HL-60/S4 treated with retinoic acid at 250 ng/mL for 4 days and 3 days (cell line): ENCODE measurements around the gene RNF150.
"Not testable (repeated sequence)": the region's sequence is repeated elsewhere in the genome, so short reads cannot be mapped to it uniquely, and the experiment has no call there.

Source experiments
- in situ Hi-C: fragments of 300-500 bp; cut with MboI; formaldehyde crosslinking; loops from 2 replicates; pipeline ENCODE4 v1.7.0; 2022; ENCODE audit warnings: low sequenced_read_pairs

Gene RNF150

DNA sequence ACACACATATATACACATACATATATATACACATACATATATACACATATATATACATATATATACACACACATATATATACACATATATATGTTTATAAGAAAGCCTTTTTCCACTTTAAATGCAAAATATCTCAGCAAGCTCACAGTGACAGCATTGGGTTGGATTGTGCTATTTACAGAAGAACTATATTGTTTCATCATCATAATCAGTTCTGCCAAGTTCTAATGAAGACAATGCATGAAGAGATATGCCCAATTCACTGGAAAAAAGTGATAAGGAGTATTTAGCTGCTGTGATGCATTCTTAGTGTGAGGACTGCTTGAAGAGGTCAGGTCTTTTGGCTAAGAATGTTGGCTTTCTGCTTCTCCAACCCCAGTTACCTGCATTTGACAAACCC is 54.4 kb downstream of the RNF150 start:
- in situ Hi-C loops: no loop called here

- in situ Hi-C loops: no loop called here
These were observed 55.6 kb downstream of the RNF150 start for GRCh38 chr4:141077611-141078225.

DNA sequence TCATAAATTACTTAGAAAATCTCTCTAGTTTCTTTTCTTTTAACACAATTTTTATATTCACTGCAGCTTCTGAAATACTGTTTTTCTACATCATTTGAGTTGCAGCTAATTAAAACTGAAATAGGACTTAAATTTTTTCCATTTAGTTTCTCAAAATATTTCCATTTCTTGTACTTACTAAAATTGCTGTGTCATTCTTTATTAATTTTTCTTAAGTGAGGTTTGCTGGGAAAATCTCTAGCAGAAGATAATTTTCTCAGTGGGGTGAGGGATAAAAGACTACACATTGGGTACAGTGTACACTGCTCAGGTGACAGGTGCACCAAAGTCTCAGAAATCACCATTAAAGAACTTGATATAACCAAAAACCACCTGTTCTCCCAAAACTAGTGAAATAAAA is 57.7 kb downstream of the RNF150 start:
- in situ Hi-C loops: no loop called here

DNA sequence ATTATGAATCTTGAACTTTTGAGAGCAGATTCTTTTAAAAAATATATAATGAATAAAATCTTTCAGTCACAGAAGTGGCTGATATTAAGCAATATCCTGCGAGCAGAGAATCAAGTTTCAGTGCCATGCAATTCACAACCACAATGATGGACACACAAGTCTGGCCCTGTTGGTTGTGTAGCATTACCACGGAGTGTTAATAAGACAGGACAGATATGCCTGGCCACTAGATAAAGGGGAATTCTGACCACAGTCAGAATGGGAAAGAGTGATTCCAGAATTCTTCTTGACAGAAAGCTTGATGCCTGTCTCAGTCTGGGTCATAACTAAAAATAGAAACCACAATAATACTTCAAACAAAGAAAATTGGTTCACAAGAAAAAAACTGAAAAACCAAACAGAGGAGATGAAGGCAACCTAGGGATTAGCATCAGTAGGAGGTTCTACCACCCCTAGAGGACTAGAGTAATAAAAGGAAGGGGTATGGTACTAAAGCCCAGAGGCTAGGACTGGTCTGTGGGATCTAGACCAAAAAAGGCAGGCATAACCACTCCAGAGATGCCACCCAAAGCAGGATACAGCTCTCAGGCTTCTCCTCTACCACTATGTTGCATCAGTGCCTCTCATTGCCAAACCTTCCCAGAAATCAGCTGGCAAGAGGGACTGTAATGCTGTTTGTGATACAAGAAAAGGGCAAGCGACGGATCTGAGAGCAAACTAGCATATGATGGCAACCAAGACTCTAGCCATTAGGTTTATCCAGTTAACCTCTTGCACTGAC is 59.0 kb downstream of the RNF150 start:
- in situ Hi-C loops: no loop called here

- in situ Hi-C loops: no loop called here
These were observed 66.6 kb downstream of the RNF150 start for GRCh38 chr4:141066690-141067089.

GRCh38 chr4:141065872-141066271 is 67.4 kb downstream of the RNF150 start:
- in situ Hi-C loops: no loop called here

- in situ Hi-C loops: no loop called here
These were observed 70.6 kb downstream of the RNF150 start for GRCh38 chr4:141062651-141063050.

DNA sequence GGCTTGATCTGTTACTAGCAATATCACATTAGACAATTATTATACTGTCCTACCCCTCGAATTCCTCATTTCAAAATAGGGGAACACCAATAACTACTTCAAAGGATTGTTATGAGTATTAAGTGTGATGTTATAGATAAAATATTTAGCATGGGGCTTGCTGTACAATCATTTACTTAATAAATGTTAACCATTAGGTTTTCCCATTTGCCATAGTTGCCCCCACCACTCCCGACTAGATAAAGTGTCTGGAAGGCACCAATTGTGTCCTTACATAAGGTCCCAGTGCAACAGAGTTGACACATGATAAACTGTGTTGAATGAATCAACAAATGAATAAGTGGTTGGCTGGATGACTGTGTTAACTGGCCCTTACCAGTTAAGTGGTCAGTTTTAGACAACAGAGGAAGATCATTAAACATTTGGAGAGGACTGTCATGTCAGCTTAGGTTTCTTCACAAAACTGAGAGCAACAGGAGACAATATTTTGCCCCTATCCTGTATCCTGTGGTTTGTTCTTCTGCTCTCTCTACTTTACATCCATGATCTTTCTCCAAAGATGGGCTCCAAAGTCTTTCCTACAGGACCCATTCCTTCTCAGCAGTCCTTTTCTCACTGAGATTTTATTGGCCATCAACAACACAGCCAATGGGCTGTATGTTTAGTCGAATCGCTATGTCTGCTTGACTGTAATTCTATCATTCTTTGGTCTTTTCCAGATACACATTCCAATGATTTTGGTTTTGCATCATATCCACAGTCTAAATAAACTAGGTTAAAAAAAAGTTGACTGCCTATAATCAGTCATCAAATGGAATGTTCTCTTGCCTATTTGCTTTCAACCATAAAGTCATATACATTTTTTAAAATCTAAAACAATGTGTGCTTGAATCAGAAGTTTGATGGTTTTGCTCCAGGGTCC is 74.4 kb downstream of the RNF150 start:
- in situ Hi-C loops: no loop called here

DNA sequence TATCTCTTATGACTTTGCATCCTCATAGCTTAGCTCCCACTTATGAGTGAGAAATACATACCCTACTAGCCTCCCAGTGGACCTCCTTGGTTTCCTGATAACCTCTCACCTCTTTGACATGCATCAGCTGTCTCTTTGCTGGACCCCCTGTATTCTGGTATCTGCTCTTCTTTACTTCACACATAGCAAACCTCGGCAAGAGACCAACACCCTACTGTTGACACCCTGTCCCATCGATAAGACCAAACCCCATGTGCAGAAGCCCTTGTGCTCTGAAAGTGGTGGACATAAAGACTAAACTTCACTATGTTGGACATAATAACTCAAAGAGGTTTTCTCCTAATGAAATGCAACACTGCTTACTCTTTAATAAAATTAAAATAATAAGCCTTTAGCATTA is 75.7 kb downstream of the RNF150 start:
- in situ Hi-C loops: no loop called here

DNA sequence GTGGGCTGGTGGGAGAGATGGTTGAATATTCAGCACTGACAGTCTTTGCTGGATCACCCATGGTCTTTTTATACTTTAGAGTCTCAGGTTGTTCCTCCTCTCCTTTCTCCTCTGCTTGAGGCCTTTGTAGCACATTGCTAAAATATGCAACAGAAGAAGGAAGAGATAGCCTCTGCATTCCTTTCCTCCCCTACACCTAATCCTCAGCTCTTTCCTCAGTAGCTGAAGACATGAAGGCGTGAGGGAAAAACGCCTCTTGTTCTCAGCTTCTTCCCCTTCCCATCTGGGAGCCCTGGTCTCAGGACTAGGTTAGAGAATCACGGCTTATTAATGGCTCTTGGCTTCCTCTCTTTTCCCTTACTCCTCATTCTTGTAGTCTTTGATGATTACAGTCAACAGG is 76.8 kb downstream of the RNF150 start:
- in situ Hi-C loops: no loop called here

GRCh38 chr4:141054446-141054845 is 78.8 kb downstream of the RNF150 start:
- in situ Hi-C loops: no loop called here

GRCh38 chr4:141050999-141051398 is 82.3 kb downstream of the RNF150 start:
- in situ Hi-C loops: not testable (repeated sequence)

GRCh38 chr4:141047228-141047884 is 85.9 kb downstream of the RNF150 start:
- in situ Hi-C loops: no loop called here

DNA sequence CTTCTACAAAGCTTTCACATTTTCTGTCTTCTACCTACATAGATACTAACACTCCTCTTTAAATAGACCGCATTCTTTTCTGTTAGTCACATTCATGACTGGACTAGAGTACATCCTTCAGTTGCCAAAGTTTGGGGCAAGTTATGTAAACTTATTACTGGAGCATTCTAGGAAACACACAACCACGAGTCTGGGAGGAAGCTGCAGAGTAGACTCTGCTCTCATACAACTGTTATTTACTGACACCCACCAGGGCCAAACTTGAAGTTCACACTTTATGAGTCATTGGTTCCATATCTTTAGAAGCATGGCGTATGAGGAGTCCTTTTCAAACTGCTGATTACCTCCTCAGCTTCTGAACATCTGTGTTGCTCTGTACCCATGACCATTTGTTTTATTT is 87.0 kb downstream of the RNF150 start:
- in situ Hi-C loops: no loop called here

DNA sequence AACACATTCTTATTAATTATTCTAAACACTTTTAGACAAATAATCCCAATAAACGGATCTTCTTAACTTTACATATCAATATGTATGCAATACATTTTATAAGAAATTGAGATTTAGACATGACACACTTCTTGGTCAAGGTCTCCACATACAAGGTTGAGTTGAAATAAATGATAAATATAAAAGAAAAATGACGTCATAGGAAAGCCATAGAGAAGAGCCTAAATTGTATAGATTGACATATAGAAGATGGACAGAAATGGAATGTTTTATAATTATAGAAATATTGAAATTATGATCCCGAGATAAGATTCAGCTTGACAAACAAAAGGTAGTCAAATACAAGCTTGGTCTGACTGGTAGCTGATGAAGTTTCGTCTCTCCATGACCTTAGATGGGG is 87.4 kb downstream of the RNF150 start:
- in situ Hi-C loops: no loop called here

DNA sequence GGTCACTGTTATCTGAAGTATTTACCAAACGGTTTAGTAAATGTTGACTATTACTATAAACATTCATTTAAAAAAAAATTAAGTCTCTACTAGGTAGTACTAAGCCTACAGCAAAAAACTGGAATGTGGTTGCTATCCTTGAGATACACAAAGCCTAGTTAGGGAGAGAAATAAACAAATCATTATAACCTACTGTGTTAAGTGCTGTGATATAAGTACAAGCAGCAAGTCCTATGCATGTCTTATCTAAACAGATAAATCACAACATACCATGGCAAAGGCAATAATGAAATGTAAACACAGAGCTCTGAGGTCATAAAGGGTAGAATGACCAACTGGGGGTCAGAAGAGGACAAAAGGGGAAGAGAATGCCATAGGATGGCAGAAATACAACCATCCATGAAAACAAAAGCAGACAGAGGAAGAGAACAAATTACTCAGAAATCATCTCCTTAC is 92.2 kb downstream of the RNF150 start:
- in situ Hi-C loops: no loop called here

DNA sequence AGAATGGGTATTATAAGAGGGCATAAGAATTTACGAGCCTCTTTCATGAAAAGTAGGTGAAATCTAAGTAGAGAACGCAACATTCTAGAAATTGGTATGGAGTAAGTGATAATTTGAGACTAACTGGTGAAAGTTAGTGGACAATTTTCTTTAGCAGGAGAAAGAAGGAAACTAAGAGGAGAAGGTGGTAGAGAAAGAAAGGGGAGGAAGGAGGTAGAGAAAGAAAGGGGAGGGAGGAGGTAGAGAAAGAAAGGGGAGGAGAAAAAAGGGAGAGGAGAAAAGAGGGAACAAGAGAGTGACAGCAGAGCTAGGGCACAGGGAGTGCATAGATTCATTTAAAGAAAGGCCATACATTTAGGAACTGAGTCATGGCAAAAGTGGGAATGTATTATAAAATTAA is 94.1 kb downstream of the RNF150 start:
- in situ Hi-C loops: no loop called here

DNA sequence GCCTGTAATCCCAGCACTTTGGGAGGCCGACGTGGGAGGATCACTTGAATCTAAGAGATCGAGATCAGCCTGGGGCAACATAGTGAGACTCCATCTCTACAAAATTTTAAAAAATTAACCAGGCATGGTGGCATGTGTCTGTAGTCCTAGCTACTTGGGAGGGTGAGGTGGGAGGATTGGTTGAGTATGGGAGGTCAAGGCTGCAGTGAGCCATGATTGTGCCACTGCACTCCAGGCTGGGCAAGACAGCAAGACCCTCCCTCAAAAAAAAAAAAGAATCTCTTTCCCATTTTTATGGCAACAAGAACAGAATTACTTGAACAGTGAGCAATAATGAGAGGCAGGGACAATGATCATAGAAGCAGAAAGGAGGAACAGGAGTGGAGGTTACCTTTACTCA is 94.8 kb downstream of the RNF150 start:
- in situ Hi-C loops: no loop called here

DNA sequence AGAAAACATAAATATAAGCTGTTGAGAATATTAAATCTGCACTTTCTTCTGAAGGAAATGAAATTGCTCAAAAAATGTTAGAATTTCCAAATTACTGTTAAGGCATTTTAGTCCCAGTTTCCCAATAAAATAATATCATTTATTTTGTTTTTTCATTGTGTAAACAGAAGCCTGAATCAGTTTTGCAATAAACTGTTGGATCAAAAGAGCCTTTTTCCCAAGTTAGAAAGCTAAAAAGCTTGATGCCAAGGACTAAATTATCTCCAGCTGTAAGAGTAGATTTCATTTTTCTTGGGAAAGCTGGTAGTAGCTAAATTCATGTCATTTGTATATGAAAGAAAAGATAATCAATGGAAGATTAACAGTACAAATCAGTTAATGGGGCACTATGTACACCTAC is 95.8 kb downstream of the RNF150 start:
- in situ Hi-C loops: no loop called here

DNA sequence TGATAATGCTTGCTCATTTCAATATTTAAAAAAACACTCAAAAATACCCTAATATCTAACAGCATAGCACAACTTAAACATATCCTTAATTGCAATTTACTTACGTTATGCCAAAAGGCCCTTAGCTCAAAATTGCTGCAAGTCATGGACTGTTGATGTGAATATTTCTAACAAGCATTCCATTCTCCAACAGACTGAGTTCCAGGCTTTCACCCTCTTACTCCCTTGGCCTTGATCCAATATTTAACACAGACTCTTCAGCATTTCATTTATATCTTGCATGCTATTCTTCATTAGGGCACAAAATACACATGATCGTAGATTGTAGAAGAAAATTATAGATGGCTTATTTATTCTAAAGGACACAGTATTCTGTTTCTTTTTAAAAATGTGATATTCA is 96.5 kb downstream of the RNF150 start:
- in situ Hi-C loops: no loop called here

GRCh38 chr4:141035920-141036319 is 97.3 kb downstream of the RNF150 start:
- in situ Hi-C loops: no loop called here
